HG03103 (cell line): ENCODE results near the gene ZNF391.
"Not testable (repeated sequence)": the region's sequence is repeated elsewhere in the genome, so short reads cannot be mapped to it uniquely, and the experiment has no call there.

ENCODE experiments used
- ATAC-seq: cut with Tn5 transposase; IDR thresholded peaks from one replicate; pipeline ENCODE4 v1.9.1; 2021; ENCODE audit warnings: low read depth; ENCODE audit not compliant: unreplicated experiment

Gene ZNF391

DNA sequence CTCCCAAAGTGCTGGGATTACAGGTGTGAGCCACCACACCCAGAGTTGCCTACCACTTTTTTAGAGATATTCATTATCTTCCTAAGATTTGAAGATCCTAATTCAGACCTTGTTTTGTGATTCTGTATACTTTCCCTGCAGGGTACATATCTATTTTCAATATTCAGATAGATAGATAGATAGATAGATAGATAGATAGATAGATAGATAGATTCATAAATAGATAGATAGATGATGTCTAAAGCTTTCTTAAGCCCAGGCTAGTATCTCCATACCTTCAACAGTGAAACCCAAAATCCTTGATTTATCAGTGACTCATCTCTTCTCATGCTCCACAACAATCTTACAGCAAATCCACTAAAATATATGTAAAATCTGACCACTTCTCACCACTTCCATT, 30.8 kb downstream of the ZNF391 start:
- no peak for ATAC-seq

DNA sequence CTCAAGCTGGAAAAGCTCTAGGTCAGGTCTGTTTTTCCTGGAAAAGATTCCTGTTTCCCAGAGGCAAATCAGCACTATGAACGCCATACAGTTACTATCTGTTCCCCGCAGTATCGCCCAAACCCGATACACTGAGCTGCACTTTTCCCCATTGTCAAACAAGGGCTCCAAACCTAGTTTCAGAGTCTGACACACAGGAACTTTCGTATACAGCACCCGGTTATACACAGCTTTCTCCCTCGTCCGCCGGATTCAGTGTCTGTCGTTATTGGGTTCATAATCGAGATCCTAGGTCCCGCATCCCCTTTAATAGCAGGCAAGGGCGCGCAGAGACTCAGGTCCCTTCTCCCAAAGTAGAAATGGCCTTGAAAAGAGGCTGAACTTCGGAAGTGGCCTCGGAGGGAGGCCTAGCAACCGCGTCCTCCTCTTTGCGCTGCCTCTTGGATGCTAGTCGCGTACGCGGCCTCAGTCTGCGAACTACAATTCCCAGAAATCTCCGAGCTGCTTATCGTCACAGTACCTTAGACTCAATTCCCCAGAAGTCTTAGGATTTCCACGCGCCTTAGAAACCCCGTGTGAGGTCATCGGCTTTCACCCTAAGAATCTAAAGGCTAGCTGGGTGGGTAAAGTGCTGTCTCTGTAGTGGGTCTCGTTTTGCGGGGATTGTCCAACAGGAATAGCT, 34.2 kb downstream of the ZNF391 start:
- no peak for ATAC-seq

DNA sequence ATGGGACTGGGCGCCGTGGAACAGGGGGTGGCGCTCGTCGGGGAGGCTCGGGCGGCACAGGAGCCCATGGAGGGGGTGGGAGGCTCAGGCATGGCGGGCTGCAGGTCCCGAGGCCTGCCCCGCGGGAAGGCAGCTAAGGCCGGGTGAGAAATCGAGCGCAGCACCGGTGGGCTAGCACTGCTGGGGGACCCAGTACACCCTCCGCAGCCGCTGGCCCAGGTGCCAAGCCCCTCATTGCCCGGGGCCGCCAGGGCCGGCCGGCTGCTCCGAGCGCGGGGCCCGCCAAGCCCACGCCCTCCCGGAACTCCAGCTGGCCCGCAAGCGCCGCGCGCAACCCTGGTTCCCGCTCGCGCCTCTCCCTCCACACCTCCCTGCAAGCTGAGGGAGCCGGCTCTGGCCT, 36.3 kb downstream of the ZNF391 start:
- ATAC-seq = not testable (repeated sequence)

DNA sequence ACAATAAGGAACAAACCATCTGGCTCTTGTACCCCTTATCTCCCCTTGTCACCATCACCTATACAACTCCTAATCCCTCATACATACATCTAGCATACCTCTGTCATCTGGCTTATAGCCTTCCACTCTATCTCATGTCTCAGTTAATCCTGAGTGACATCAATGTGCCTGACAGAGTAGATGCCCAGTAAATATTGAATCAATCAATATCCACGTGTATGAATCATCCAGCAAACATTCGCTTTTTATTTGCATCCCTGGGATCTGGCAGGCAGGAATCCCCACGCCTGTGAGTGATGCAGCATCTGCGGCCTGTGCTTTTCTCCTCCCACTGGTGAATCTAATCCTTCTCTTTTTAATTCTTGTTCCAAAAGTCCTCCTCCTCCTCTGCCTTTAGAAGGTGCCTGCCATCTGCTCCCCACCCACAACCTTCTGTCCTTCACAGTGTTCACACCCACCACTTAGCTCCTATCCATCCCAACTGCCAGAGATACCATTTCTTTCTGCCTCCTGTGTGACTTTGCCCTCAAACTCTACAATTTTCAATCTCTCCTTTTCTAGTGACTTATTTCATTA, 37.6 kb downstream of the ZNF391 start:
- ATAC-seq = no peak

DNA sequence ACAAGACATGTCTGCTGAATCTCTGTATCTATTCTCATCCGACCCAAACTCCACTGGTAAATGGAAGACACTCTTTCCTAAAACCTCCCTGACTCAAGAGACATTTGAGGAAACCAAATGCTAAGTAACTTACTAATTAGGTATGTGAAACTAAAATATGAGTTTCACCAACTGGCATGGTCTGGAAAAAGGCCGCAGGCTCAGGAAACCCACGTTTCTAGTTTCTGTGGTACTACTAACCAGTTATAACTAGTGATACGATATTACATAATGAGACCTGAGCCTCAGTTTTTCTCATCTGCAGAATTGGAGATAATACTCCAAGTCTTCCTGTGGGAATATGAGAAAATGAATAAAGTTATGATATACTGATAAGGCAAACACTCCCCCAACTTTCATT, 39.9 kb downstream of the ZNF391 start:
- no peak for ATAC-seq

DNA sequence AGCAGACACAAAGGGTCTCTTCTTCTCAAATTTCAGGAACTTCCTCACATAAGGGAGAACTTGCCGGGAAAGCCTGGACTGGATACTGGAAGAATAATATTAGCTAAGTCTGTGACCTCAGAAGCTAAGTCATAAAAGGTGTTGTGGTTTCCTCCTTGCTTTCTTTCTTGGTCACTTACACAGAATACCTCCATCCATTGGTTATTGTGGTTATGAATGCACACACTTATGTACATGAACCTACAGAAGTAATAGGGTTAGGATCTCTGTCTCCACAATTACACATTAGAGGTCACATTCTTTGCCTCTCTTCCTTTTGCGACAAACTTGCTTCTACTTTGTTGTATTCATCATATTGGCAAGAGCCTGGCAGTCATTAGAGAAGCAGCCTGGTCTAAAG, 40.4 kb downstream of the ZNF391 start:
- no peak for ATAC-seq

DNA sequence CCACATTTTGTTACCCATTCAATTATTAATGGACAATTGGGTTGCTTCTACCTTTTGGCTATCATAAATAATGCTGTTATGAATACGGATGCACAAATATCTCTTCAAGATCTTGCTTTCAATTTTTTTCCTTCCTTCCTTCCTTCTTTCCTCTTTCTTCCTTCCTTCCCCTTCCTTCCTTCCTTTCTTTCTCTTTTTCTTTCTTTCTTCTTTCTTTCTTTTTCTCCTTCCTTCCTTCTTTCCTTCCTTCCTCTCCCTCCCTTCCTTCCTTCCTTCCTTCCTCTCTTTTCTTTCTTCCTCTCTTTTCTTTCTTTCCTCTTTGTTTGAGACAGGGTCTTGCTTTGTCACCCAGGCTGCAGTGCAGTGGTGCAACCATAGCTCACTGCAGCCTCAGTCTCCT, 45.2 kb downstream of the ZNF391 start:
- ATAC-seq = no peak

DNA sequence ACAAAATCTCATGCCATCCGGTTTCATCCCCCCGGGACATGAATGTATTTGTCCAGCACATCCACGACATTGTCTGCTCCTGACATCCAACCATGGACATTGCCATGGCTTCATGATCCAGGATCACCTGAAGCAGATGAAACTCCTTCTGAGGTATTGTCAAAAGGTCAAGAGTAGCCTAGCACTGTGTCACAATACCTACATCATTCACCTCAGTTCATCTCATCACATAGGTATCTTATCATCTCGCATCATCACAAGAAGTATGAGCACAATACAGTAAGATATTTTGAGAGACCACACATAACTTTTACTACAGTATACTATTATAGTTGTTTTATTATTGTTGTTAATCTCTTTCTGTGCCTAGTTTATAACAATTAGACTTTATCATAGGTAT, 50.8 kb downstream of the ZNF391 start:
- no peak for ATAC-seq

DNA sequence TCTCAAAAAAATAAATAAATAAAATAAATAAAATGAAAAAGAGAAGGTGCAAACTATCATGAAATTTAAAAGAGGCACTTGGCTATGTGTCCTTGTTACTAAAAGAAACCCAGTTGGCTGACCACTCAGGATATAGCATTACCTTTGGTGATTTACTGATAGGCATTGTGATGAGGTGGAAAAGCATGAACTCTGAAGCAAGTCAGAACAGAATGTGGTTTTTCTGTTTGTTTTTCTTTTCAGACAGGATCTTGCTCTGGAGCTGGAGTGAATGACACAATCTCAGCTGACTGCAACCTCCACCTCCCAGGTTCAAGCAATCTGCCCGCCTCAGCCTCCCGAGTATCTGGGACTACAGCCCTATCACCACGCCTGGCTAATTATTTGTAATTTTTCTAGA, 52.4 kb downstream of the ZNF391 start:
- no peak for ATAC-seq

DNA sequence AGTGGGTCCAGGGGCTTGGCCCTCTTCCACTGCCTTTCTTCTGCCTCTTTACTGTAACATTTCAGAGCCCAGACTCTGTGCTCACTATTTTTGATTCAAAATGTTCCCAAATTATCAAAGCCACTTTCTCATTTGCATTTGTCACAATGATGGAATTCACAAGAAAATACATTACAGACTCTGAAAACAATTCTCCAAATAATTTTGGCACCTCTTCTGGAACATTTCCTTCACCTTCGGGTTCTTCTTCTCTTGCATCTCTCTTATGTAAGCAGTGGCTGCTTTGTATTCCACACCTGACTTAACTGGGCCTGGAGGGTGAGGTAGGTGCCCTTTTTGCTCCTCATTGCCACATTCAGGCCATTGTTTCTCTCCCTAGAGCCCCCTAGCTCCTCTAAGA, 54.4 kb downstream of the ZNF391 start:
- ATAC-seq = no peak

DNA sequence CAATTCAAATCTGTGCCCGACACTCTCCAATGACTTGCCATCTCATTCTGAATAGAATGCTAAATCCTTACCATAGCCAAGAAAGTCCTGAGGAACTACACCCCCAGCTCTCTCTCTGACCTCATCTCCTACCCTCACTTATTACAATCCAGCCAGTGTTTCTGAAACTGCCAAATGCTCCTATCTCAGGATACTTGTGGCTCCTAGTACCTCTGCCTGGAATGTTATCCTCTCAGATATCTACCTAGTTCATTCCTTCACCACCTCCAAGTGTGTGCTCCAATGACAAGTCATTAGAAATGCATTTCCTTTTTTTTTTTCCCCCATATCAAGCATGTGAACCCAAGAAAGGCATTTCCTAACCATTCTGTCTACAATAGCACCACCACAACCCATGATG, 59.9 kb downstream of the ZNF391 start:
- no peak for ATAC-seq

DNA sequence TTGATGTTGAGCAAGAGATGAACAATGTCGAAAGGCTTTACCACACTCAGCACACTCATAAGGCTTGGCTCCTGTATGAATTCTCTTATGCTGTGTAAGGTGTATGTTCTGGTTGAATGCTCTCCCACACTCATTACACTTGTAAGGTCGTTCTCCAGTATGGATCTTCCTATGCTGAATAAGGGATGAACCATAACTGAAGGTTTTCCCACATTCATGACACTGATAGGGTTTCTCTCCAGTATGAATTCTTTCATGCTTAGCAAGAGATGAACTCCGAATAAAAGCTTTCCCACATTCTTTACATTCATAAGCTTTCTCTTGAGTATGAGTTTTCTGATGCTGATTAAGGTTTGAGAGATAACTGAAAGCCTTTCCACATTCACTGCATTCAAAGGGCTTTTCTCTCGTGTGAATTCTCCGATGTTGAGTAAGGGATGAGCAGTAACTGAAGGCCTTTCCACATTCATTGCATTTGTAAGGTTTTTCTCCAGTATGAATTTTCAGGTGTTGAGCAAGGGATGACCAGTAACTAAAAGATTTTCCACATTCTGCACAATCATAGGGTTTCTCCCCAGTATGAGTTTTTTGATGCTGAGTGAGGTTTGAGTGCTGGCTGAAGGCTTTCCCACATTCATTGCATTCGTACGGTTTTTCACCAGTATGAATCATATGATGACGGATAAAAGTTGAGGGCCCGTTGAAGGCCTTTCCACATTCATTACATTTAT, 63.3 kb downstream of the ZNF391 start:
- ATAC-seq = no peak

DNA sequence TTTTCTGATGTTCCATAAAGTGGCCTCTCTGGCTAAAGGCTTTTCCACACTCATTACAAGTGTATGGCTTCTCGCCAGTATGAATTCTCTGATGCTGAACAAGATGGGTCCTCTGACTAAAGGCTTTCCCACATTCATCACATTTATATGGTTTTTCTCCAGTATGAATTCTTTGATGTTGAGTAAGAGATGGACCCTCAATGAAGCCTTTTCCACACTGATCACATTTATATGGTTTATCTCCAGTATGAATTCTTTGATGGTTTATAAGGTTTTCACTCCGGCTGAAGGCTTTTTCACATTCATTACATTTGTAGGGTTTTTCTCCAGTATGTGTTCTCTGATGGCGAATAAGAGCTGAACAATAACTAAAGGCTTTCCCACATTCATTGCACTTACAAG, 63.9 kb downstream of the ZNF391 start:
- ATAC-seq = no peak
